DND-41 (cell line): ENCODE measurements around the gene ZNF638.
A peak's percentile ranks its signal among the peaks of the same experiment; 100 is the strongest.
"Not testable (repeated sequence)": the region's sequence is repeated elsewhere in the genome, so short reads cannot be mapped to it uniquely, and the experiment has no call there.

ENCODE experiments used
- ATAC-seq: fragments of 200-7000 bp; cut with Tn5 transposase; 3 replicates; pipeline ENCODE4 v1.9.1; 2021; ENCODE audit warnings: low read depth; ENCODE audit not compliant: insufficient read depth
- DNase-seq: peaks from one replicate; pipeline ENCODE4 v3.0.0-alpha.2; 2020
- H2AFZ ChIP-seq: 2 replicates; pipeline ENCODE4 v1.6.0; 2012; ENCODE audit warnings: low read depth, low read length
- H3K27ac ChIP-seq: 2 replicates; pipeline ENCODE4 v1.5.1; 2012; ENCODE audit warnings: low read length, inconsistent platforms
- H3K27me3 ChIP-seq: fragments of 200-600 bp; sonication (generic); 2 replicates; pipeline ENCODE4 v1.6.0; 2012; ENCODE audit warnings: low read length, mild to moderate bottlenecking, inconsistent platforms; ENCODE audit not compliant: insufficient read depth, poor library complexity
- H3K36me3 ChIP-seq: 2 replicates; pipeline ENCODE4 v1.5.1; 2012; ENCODE audit warnings: low read length, inconsistent platforms; ENCODE audit not compliant: insufficient read depth
- H3K4me1 ChIP-seq: 2 replicates; pipeline ENCODE4 v1.5.1; 2012; ENCODE audit warnings: mild to moderate bottlenecking, low read length; ENCODE audit not compliant: insufficient read depth
- H3K4me2 ChIP-seq: 2 replicates; pipeline ENCODE4 v1.6.0; 2012; ENCODE audit warnings: mild to moderate bottlenecking, moderate library complexity, low read length, inconsistent platforms; ENCODE audit not compliant: insufficient read depth
- H3K4me3 ChIP-seq, 2 experiments: fragments of 200-600 bp in 1 of 2; shearing (Covaris generic) in 1 of 2; 2 replicates each; pipeline ENCODE4 v1.5.1; 2012 to 2016; ENCODE audit warnings: inconsistent platforms in 2 of 2, low read length in 2 of 2, mild to moderate bottlenecking in 2 of 2, low read depth in 1 of 2, moderate library complexity in 1 of 2
- H3K79me2 ChIP-seq: 2 replicates; pipeline ENCODE4 v1.6.0; 2012; ENCODE audit warnings: low read length, inconsistent platforms; ENCODE audit not compliant: insufficient read depth
- H3K9ac ChIP-seq: 2 replicates; pipeline ENCODE4 v1.6.0; 2012; ENCODE audit warnings: low read depth, mild to moderate bottlenecking, inconsistent platforms, low read length, moderate library complexity
- H3K9me3 ChIP-seq: 2 replicates; pipeline ENCODE4 v1.5.1; 2012; ENCODE audit warnings: low read length, moderate library complexity, mild to moderate bottlenecking, inconsistent platforms; ENCODE audit not compliant: insufficient read depth, severe bottlenecking
- H4K20me1 ChIP-seq: 2 replicates; pipeline ENCODE4 v1.6.0; 2012; ENCODE audit warnings: low read length; ENCODE audit not compliant: insufficient read depth
- EZH2 ChIP-seq: IDR thresholded peaks from 3 replicates; pipeline ENCODE4 v1.6.1; 2012; ENCODE audit warnings: borderline replicate concordance, low read depth, mild to moderate bottlenecking, moderate library complexity, low read length, inconsistent platforms; ENCODE audit not compliant: severe bottlenecking
- TF ChIP-seq, protein P1 (sequence below): IDR thresholded peaks from 2 replicates; pipeline ENCODE4 v1.5.1; 2012; ENCODE audit warnings: borderline replicate concordance, low read length, moderate library complexity, mild to moderate bottlenecking; ENCODE audit not compliant: poor library complexity, severe bottlenecking; ENCODE audit errors: extremely low read depth

ZNF638 gene

DNA sequence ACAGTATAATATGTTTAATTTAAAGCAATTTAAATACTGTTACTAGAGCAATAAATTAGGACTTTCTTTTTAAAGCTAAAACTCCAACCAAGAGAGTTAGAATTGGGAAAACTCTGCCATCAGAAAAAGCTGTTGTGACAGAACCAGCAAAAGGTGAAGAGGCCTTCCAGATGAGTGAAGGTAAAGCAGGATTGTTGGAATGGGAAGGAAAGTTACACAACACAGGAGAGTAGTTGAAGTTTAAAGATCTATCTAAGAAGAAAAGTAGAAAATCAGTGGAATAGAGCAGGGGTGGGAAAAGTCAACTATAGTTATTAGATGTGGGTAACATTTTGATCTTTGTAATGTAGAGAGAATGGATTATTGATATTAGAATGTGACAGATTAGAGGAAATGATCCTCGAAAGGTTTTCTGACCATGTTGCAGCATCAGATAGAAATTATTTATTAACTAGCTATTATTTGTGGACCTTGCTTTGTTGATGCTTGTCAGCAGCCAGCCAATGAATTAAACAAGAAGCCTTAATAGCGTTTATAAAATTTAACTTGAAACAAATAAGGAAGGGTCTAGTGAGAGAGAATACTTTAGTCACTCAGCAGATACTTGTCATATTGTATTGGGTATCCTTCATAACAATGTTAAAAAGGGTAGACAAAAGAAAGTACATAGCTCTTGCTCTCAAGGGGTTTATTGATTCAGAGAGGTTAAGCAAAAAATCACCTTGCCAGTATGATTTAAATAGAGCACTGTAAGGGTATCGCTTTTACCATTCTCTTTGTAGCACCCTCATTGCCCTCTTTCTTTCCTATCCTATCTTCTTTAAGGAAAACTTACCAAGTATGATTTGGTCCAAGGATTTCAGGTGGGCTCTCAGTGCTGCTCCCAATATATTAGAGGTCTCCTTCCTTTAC is 97.1 kb downstream of the ZNF638 start:
- ATAC-seq = no peak
- H3K4me2 ChIP-seq = no peak overlapping the region
- H3K36me3 ChIP-seq = peaks cover 93% of the 10 kb centered on the region

DNA sequence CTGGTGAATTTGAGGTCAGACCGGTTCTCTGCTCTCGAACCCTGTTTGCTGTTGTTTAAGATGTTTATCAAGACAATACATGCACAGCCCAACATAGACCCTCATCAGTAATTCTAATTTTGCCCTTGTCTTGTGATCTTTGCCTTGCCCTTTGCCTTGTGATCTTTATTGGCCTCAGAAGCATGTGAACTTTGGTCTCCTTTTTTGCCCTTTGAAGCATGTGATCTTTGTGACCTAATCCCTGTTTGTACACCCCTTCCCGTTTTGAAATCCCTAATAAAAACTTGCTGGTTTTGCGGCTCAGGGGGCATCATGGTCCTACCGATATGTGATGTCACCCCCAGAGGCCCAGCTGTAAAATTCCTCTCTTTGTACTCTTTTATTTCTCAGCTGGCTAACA is 113.6 kb downstream of the ZNF638 start:
- H3K79me2 ChIP-seq = not testable (repeated sequence)

More for the DNA sequence above, 97.1 kb downstream of the ZNF638 start:
- Histone ChIP-seq H3K9me3 (no peaks in the 10 kb centered on the region), H3K79me2 (no peaks in the 10 kb centered on the region), H3K9ac (no peak overlapping the region), H3K27ac (no peak overlapping the region), H3K4me3 (no peak overlapping the region), H3K27me3 (no peaks in the 10 kb centered on the region), H2AFZ (no peak overlapping the region), H4K20me1 (no peaks in the 10 kb centered on the region; the same call in 1 of the 2 replicates), H3K4me1 (no peaks in the 10 kb centered on the region)
- DNase-seq = no peak
- no peak for TF ChIP-seq EZH2
- TF ChIP-seq, protein P1, sequence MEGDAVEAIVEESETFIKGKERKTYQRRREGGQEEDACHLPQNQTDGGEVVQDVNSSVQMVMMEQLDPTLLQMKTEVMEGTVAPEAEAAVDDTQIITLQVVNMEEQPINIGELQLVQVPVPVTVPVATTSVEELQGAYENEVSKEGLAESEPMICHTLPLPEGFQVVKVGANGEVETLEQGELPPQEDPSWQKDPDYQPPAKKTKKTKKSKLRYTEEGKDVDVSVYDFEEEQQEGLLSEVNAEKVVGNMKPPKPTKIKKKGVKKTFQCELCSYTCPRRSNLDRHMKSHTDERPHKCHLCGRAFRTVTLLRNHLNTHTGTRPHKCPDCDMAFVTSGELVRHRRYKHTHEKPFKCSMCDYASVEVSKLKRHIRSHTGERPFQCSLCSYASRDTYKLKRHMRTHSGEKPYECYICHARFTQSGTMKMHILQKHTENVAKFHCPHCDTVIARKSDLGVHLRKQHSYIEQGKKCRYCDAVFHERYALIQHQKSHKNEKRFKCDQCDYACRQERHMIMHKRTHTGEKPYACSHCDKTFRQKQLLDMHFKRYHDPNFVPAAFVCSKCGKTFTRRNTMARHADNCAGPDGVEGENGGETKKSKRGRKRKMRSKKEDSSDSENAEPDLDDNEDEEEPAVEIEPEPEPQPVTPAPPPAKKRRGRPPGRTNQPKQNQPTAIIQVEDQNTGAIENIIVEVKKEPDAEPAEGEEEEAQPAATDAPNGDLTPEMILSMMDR = no peak

DNA sequence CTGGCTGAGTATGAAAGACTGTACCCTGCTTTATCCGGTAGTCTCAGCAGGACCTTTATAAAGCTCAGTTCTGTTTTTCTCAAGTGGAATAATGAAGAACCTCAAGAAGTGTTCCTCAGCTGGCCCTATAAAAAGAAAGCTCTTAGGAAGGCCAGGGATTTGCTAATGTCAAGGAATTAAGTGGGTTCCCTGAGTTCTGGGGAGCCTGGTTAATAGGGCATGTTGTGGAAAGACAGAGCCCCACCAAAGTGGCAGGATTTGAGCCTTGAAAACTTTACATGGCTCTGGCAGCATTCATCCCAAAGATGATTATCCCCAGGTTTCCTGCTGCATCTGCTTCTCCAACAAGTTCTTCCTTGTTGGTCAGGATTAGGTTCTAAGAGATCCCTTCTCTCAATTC is 114.9 kb downstream of the ZNF638 start:
- ATAC-seq = no peak
- Histone ChIP-seq H3K9me3 (no peaks in the 10 kb centered on the region), H3K4me3 (no peak overlapping the region), H3K4me1 (no peaks in the 10 kb centered on the region), H3K4me2 (no peak overlapping the region), H3K27ac (no peak overlapping the region), H3K36me3 (no peaks in the 10 kb centered on the region), H3K9ac (no peak overlapping the region), H2AFZ (no peak overlapping the region), H3K79me2 (no peaks in the 10 kb centered on the region), H3K27me3 (no peaks in the 10 kb centered on the region), H4K20me1 (no peaks in the 10 kb centered on the region)
- TF ChIP-seq, protein P1 = no peak
- TF ChIP-seq EZH2 = no peak
- no peak for DNase-seq

More for the DNA sequence above, 113.6 kb downstream of the ZNF638 start:
- not testable (repeated sequence) for H3K4me1 ChIP-seq, H3K36me3 ChIP-seq, H3K9ac ChIP-seq, H2AFZ ChIP-seq, ATAC-seq, H4K20me1 ChIP-seq, H3K4me2 ChIP-seq, H3K27ac ChIP-seq, DNase-seq, H3K9me3 ChIP-seq, H3K4me3 ChIP-seq, H3K27me3 ChIP-seq

DNA sequence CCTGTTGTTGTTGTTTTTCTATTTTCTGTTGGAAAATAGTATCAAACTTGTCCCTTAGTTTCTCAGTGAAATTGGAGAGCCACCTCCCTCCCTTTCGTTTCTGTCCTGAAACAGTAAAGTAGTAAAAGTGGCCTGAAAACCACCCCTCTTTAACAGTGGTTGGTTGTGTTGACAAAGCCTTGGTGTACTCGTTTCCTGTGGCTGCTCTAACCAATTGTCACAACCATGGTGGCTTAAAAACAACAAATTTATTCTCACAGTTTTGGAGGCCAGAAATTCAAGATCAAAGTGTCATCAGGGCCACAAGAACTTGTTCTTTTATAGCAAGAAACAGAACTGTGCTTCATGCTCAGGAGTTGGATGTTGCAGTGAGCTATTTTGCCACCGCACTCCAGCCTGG is 117.8 kb downstream of the ZNF638 start:
- no peak for TF ChIP-seq EZH2
- TF ChIP-seq, protein P1 = no peak
- ATAC-seq = peak; percentile 45; the same call in 2 of the 3 replicates
- H3K9ac ChIP-seq = no peak overlapping the region

More for the DNA sequence above, 117.8 kb downstream of the ZNF638 start:
- H3K79me2 ChIP-seq = no peaks in the 10 kb centered on the region
- no peak overlapping the region for H3K4me2 ChIP-seq
- H2AFZ ChIP-seq = no peak overlapping the region
- H3K4me1 ChIP-seq = no peaks in the 10 kb centered on the region
- H3K9me3 ChIP-seq = no peaks in the 10 kb centered on the region
- H3K27me3 ChIP-seq = no peaks in the 10 kb centered on the region
- DNase-seq = no peak
- no peak overlapping the region for H3K4me3 ChIP-seq
- H4K20me1 ChIP-seq = no peaks in the 10 kb centered on the region
- no peaks in the 10 kb centered on the region for H3K36me3 ChIP-seq
- H3K27ac ChIP-seq = no peak overlapping the region
